Endometrial microvascular endothelial cells (primary cell): ENCODE results near the gene MAP4. TPM values are rescaled to one million over a fixed set of nuclear protein-coding genes. Genes with fewer than 3 reads are reported as not detected.

Experiments
- in situ Hi-C: cut with HindIII; loops from 2 replicates; pipeline ENCODE4 v1.10.0; 2017; ENCODE audit warnings: low sequenced_read_pairs, low pct_unique_long_range_greater_than_20kb; ENCODE audit errors: inconsistent ontology term
- total RNA-seq: library from RNA; depleted of rRNA; stranded (reverse); fragments of >200 nt; gene quantifications from one replicate; pipeline ENCODE4 v1.2.3, GENCODE V29; 2015; ENCODE audit errors: inconsistent ontology term

Gene MAP4
- total RNA-seq, 1 donor from 2014 or later: 156 TPM

- in situ Hi-C loops: no loop called here
Measured at GRCh38 chr3:47854720-47855455, 161.3 kb downstream of the MAP4 start.

- in situ Hi-C loops: no loop called here
Measured at GRCh38 chr3:47854267-47854666, 161.9 kb downstream of the MAP4 start.

- in situ Hi-C loops: no loop called here
Measured at GRCh38 chr3:47852604-47853602, 163.3 kb downstream of the MAP4 start.

- in situ Hi-C loops: no loop called here
Measured at GRCh38 chr3:47851888-47852603, 164.2 kb downstream of the MAP4 start.

GRCh38 chr3:47850564-47851410 is 165.4 kb downstream of the MAP4 start:
- in situ Hi-C loops: no loop called here

GRCh38 chr3:47849699-47850563 is 166.3 kb downstream of the MAP4 start:
- in situ Hi-C loops: loop anchor here (25.0 kb wide), 1 partner anchor 137 kb away; no protein-coding TSS in a partner anchor

GRCh38 chr3:47849186-47849698 is 167.0 kb downstream of the MAP4 start:
- in situ Hi-C loops: loop anchor here (25.0 kb wide), 1 partner anchor 138 kb away; no protein-coding TSS in a partner anchor

- in situ Hi-C loops: loop anchor here (25.0 kb wide), 1 partner anchor 139 kb away; no protein-coding TSS in a partner anchor
Measured at GRCh38 chr3:47848599-47849117, 167.6 kb downstream of the MAP4 start.

GRCh38 chr3:47847801-47848518 is 168.3 kb downstream of the MAP4 start:
- in situ Hi-C loops: loop anchor here (25.0 kb wide), 1 partner anchor 139 kb away; no protein-coding TSS in a partner anchor

- in situ Hi-C loops: loop anchor here (25.0 kb wide), 1 partner anchor 140 kb away; no protein-coding TSS in a partner anchor
Measured at GRCh38 chr3:47847260-47847659, 169.0 kb downstream of the MAP4 start.

- in situ Hi-C loops: loop anchor here (25.0 kb wide), 1 partner anchor 140 kb away; no protein-coding TSS in a partner anchor
Measured at GRCh38 chr3:47846880-47847248, 169.4 kb downstream of the MAP4 start.

- in situ Hi-C loops: loop anchor here (25.0 kb wide), 1 partner anchor 141 kb away; no protein-coding TSS in a partner anchor
Measured at GRCh38 chr3:47846186-47846879, 169.9 kb downstream of the MAP4 start.

- in situ Hi-C loops: loop anchor here (25.0 kb wide), 1 partner anchor 145 kb away; no protein-coding TSS in a partner anchor
Measured at GRCh38 chr3:47841786-47842349, 174.3 kb downstream of the MAP4 start.

GRCh38 chr3:47838503-47838902 is 177.7 kb downstream of the MAP4 start:
- in situ Hi-C loops: loop anchor here (25.0 kb wide), 1 partner anchor 149 kb away; no protein-coding TSS in a partner anchor

GRCh38 chr3:47836986-47837385 is 179.2 kb downstream of the MAP4 start:
- in situ Hi-C loops: loop anchor here (25.0 kb wide), 1 partner anchor 150 kb away; no protein-coding TSS in a partner anchor
